H1 (cell line): ENCODE data around the gene BCAR1. TPM values are rescaled to one million over a fixed set of nuclear protein-coding genes. Genes with fewer than 3 reads are reported as not detected.

Experiments used
- CTCF ChIA-PET: fragments of 300-600 bp; sonication (Branson Sonifier 250); formaldehyde crosslinking; loops from one replicate; lab custom pipeline; 2021; ENCODE audit not compliant: partially characterized antibody; lab: Charles Lee
- POLR2A ChIA-PET: fragments of 300-600 bp; sonication (Branson Sonifier 250); formaldehyde crosslinking; loops from one replicate; lab custom pipeline; 2021; ENCODE audit warnings: inconsistent platforms; ENCODE audit not compliant: partially characterized antibody; lab: Charles Lee
- DNase-seq, 2 experiments: peaks; one replicate each; pipeline versions ENCODE4 v3.0.0 to v3.0.0-alpha.2; 2010 to 2022; ENCODE audit warnings: low spot score in 2 of 2, low read depth in 1 of 2, mixed read lengths in 1 of 2
- FAIRE-seq: peaks from 2 replicates; lab custom pipeline; 2011; peaks lifted over from hg19 to GRCh38; lab: Jason Lieb, UNC
- H2AFZ ChIP-seq: 2 replicates; pipeline ENCODE4 v1.8.1; 2012; ENCODE audit warnings: low read length, inconsistent platforms
- H2AK5ac ChIP-seq: 2 replicates; pipeline ENCODE4 v1.6.1; 2013; ENCODE audit warnings: low read depth, low read length
- H2BK120ac ChIP-seq: replicated peaks from 2 replicates; pipeline ENCODE3; 2013; ENCODE audit warnings: low read depth, low read length, inconsistent platforms
- H2BK12ac ChIP-seq: 2 replicates; pipeline ENCODE4 v1.6.1; 2013; ENCODE audit warnings: low read depth, low read length
- H2BK15ac ChIP-seq: 2 replicates; pipeline ENCODE4 v1.6.1; 2013; ENCODE audit warnings: low read length
- H2BK20ac ChIP-seq: 2 replicates; pipeline ENCODE4 v1.6.1; 2013; ENCODE audit warnings: low read length
- H2BK5ac ChIP-seq: 2 replicates; pipeline ENCODE4 v1.6.1; 2013; ENCODE audit warnings: low read depth, low read length
- H3K14ac ChIP-seq: 2 replicates; pipeline ENCODE4 v1.6.1; 2013; ENCODE audit warnings: inconsistent platforms; ENCODE audit not compliant: insufficient read length
- H3K18ac ChIP-seq: 2 replicates; pipeline ENCODE4 v1.6.1; 2013; ENCODE audit warnings: low read length; ENCODE audit errors: extremely low read depth
- H3K23ac ChIP-seq: 2 replicates; pipeline ENCODE4 v1.6.1; 2013; ENCODE audit warnings: inconsistent platforms; ENCODE audit not compliant: insufficient read length
- H3K23me2 ChIP-seq: 2 replicates; pipeline ENCODE4 v1.6.1; 2013; ENCODE audit warnings: low read depth, low read length
- H3K27ac ChIP-seq: 2 replicates; pipeline ENCODE4 v1.6.1; 2011; ENCODE audit warnings: low read depth, low read length, inconsistent platforms
- H3K27me3 ChIP-seq, 4 experiments: replicated peaks in 1 of 4; 1 replicate in 1 of 4; 2 replicates in 3 of 4; pipeline versions ENCODE4 v1.6.1 to v1.8.1; 2011 to 2013; ENCODE audit warnings: low read length in 3 of 4, mild to moderate bottlenecking in 3 of 4, inconsistent platforms in 2 of 4, mixed read lengths in 2 of 4, moderate library complexity in 1 of 4; ENCODE audit not compliant: control insufficient read depth in 3 of 4, insufficient read depth in 3 of 4; ENCODE audit errors: extremely low read depth in 1 of 4
- H3K36me3 ChIP-seq, 4 experiments: 2 replicates each; pipeline versions ENCODE4 v1.6.1 to v1.8.1; 2011 to 2013; ENCODE audit warnings: mild to moderate bottlenecking in 4 of 4, low read length in 3 of 4, moderate library complexity in 2 of 4, control low read depth in 1 of 4, inconsistent platforms in 1 of 4; ENCODE audit not compliant: insufficient read depth in 4 of 4, control insufficient read depth in 2 of 4
- H3K4ac ChIP-seq: replicated peaks from 2 replicates; pipeline ENCODE3; 2013; ENCODE audit warnings: low read length, low read depth, mixed read lengths, inconsistent platforms; ENCODE audit not compliant: insufficient read length
- H3K4me1 ChIP-seq, 4 experiments: replicated peaks in 1 of 4; 1 replicate in 1 of 4; 2 replicates in 3 of 4; pipeline versions ENCODE4 v1.6.1 to v1.8.1; 2011 to 2013; ENCODE audit warnings: low read length in 3 of 4, inconsistent platforms in 2 of 4, mixed read lengths in 1 of 4; ENCODE audit not compliant: insufficient read depth in 4 of 4, control insufficient read depth in 3 of 4
- H3K4me2 ChIP-seq, 2 experiments: 2 replicates each; pipeline versions ENCODE4 v1.6.1 to v1.8.1; 2011 to 2013; ENCODE audit warnings: low read depth in 2 of 2, low read length in 2 of 2, control low read depth in 1 of 2, inconsistent platforms in 1 of 2, mild to moderate bottlenecking in 1 of 2; ENCODE audit not compliant: insufficient read depth in 1 of 2
- H3K4me3 ChIP-seq, 4 experiments: fragments of 200-600, 300-600 bp in 1 of 4; sonication (generic), shearing (Covaris generic), sonication (Bioruptor Twin) in 1 of 4; 2 replicates each; pipeline versions ENCODE4 v1.5.1 to v1.8.1; 2011 to 2016; ENCODE audit warnings: low read length in 4 of 4, low read depth in 3 of 4, control low read depth in 2 of 4, inconsistent platforms in 2 of 4, mild to moderate bottlenecking in 2 of 4, mixed read lengths in 1 of 4, moderate library complexity in 1 of 4; ENCODE audit not compliant: insufficient read depth in 2 of 4; ENCODE audit errors: extremely low read depth in 1 of 4
- H3K56ac ChIP-seq: replicated peaks from 2 replicates; pipeline ENCODE3; 2013; ENCODE audit warnings: low read depth, mild to moderate bottlenecking, mixed read lengths, low read length, inconsistent platforms; ENCODE audit not compliant: insufficient read length
- H3K79me1 ChIP-seq: 2 replicates; pipeline ENCODE4 v1.6.1; 2013; ENCODE audit warnings: low read depth, low read length, control low read depth
- H3K79me2 ChIP-seq, 2 experiments: 2 replicates each; pipeline versions ENCODE4 v1.6.1 to v1.8.1; 2012 to 2013; ENCODE audit warnings: low read length in 2 of 2, mild to moderate bottlenecking in 2 of 2, inconsistent platforms in 1 of 2; ENCODE audit not compliant: insufficient read depth in 2 of 2, control insufficient read depth in 1 of 2
- H3K9ac ChIP-seq, 4 experiments: replicated peaks in 1 of 4; 1 replicate in 1 of 4; 2 replicates in 3 of 4; pipeline versions ENCODE4 v1.6.1 to v1.8.1; 2011 to 2013; ENCODE audit warnings: low read depth in 3 of 4, low read length in 3 of 4, control low read depth in 2 of 4, mild to moderate bottlenecking in 2 of 4, moderate library complexity in 2 of 4, inconsistent platforms in 1 of 4; ENCODE audit errors: extremely low read depth in 1 of 4
- H3K9me3 ChIP-seq, 2 experiments: 2 replicates each; pipeline versions ENCODE4 v1.6.1 to v1.8.1; 2012 to 2013; ENCODE audit warnings: mild to moderate bottlenecking in 2 of 2, moderate library complexity in 2 of 2, control low read depth in 1 of 2, inconsistent platforms in 1 of 2, low read depth in 1 of 2, low read length in 1 of 2, mixed read lengths in 1 of 2; ENCODE audit not compliant: insufficient read depth in 2 of 2
- H4K20me1 ChIP-seq, 2 experiments: replicated peaks in 1 of 2; 2 replicates each; pipeline versions ENCODE3 to v1.8.1; 2011 to 2013; ENCODE audit warnings: inconsistent platforms in 2 of 2, low read length in 2 of 2, mild to moderate bottlenecking in 1 of 2; ENCODE audit not compliant: insufficient read depth in 2 of 2, control insufficient read depth in 1 of 2
- H4K5ac ChIP-seq: 2 replicates; pipeline ENCODE4 v1.6.1; 2013; ENCODE audit warnings: low read length, low read depth, mixed read lengths, inconsistent platforms; ENCODE audit not compliant: insufficient read length
- H4K8ac ChIP-seq: 2 replicates; pipeline ENCODE4 v1.8.0; 2013; ENCODE audit warnings: mild to moderate bottlenecking, moderate library complexity, low read length, inconsistent platforms; ENCODE audit not compliant: insufficient read depth; ENCODE audit errors: extremely low read depth
- H4K91ac ChIP-seq: replicated peaks from 2 replicates; pipeline ENCODE3; 2013; ENCODE audit warnings: low read length, mixed read lengths, inconsistent platforms; ENCODE audit not compliant: insufficient read length
- BACH1 ChIP-seq: IDR thresholded peaks from 2 replicates; pipeline ENCODE4 v1.6.1; 2012; ENCODE audit warnings: low read length, improper control_type of control experiment
- BCL11A ChIP-seq, 2 experiments: IDR thresholded peaks; one replicate each; pipeline ENCODE4 v1.6.1; 2011; ENCODE audit warnings: low read depth in 2 of 2, low read length in 2 of 2, mild to moderate bottlenecking in 2 of 2
- CREB1 ChIP-seq: IDR thresholded peaks from 2 replicates; pipeline ENCODE4 v1.6.1; 2012; ENCODE audit warnings: inconsistent platforms
- EGR1 ChIP-seq: IDR thresholded peaks from 2 replicates; pipeline ENCODE4 v1.6.1; 2011; ENCODE audit warnings: low read depth, low read length, borderline replicate concordance
- EZH2 ChIP-seq: fragments of 200-600 bp; sonication (generic); IDR thresholded peaks from 2 replicates; pipeline ENCODE4 v1.7.1; 2012; ENCODE audit warnings: low read depth, mild to moderate bottlenecking, moderate library complexity, low read length, inconsistent platforms; ENCODE audit not compliant: severe bottlenecking
- HDAC2 ChIP-seq, 2 experiments: fragments of 300-600 bp in 1 of 2; sonication (generic) in 1 of 2; IDR thresholded peaks; 2 replicates each; pipeline ENCODE4 v1.6.1; 2011 to 2012; ENCODE audit warnings: low read depth in 2 of 2, low read length in 2 of 2, mild to moderate bottlenecking in 2 of 2, moderate library complexity in 2 of 2, borderline replicate concordance in 1 of 2, inconsistent platforms in 1 of 2
- HDAC6 ChIP-seq: IDR thresholded peaks from one replicate; pipeline ENCODE4 v1.7.1; 2012; ENCODE audit warnings: low read depth, mild to moderate bottlenecking, inconsistent platforms, low read length, moderate library complexity
- JUND ChIP-seq: IDR thresholded peaks from 2 replicates; pipeline ENCODE4 v1.6.1; 2011; ENCODE audit warnings: mild to moderate bottlenecking, improper control_type of control experiment, low read length
- KDM1A ChIP-seq: fragments of 200-600, 300-600 bp; sonication (generic); IDR thresholded peaks from 2 replicates; pipeline ENCODE4 v1.7.1; 2016; ENCODE audit warnings: mild to moderate bottlenecking, low read length, borderline replicate concordance
- KDM5A ChIP-seq: fragments of 200-600 bp; IDR thresholded peaks from 2 replicates; pipeline ENCODE4 v1.7.1; 2012; ENCODE audit warnings: mild to moderate bottlenecking, low read length, inconsistent platforms, mixed read lengths
- POLR2A ChIP-seq, 2 experiments: IDR thresholded peaks; 1 replicate in 1 of 2; 2 replicates in 1 of 2; pipeline ENCODE4 v1.6.1; 2011; ENCODE audit warnings: low read depth in 2 of 2, low read length in 2 of 2, mild to moderate bottlenecking in 2 of 2; ENCODE audit errors: control extremely low read depth in 1 of 2
- RFX5 ChIP-seq: IDR thresholded peaks from 2 replicates; pipeline ENCODE4 v1.6.1; 2011; ENCODE audit warnings: low read depth, low read length, improper control_type of control experiment, borderline replicate concordance
- SP1 ChIP-seq: IDR thresholded peaks from 2 replicates; pipeline ENCODE4 v1.6.1; 2011; ENCODE audit warnings: low read depth, low read length
- SUZ12 ChIP-seq: fragments of 200-600 bp; sonication (generic); IDR thresholded peaks from 2 replicates; pipeline ENCODE4 v1.6.1; 2012; ENCODE audit warnings: mild to moderate bottlenecking, inconsistent platforms, low read length, moderate library complexity, mixed read lengths
- TAF7 ChIP-seq: optimal IDR thresholded peaks from 2 replicates; pipeline ENCODE3; 2011; ENCODE audit warnings: low read depth, mild to moderate bottlenecking, inconsistent platforms, low read length, moderate library complexity, borderline replicate concordance
- WGBS, 2 experiments: shearing (Covaris generic) in 1 of 2; methylation state at CpG; one replicate each; pipeline versions ENCODE4 v1.1.6 to v1.1.7; 2013 to 2015; ENCODE audit warnings: low lambda C conversion rate in 2 of 2, mixed read lengths in 2 of 2, inconsistent platforms in 1 of 2, low coverage in 1 of 2, missing lambda C conversion rate in 1 of 2; ENCODE audit not compliant: insufficient replicate concordance in 2 of 2, insufficient coverage in 1 of 2, insufficient read length in 1 of 2; ENCODE audit errors: extremely low coverage in 1 of 2, missing lambda C conversion rate in 1 of 2; 5-methylcytosine and 5-hydroxymethylcytosine counted together
- polyA plus RNA-seq, 7 experiments: library from polyadenylated mRNA; depleted of rRNA in 3 of 7; stranded (reverse) in 5 of 7; unstranded in 2 of 7; fragments of >200 nt in 5 of 7; fragments of 200-250 nt in 2 of 7; gene quantifications; 1 replicate in 5 of 7; 2 replicates in 1 of 7; 4 replicates in 1 of 7; pipeline versions ENCODE4 v1.2.1 to v1.2.3, GENCODE V29; 2011 to 2013; ENCODE audit warnings: missing spikeins in 2 of 7, mixed read lengths in 2 of 7
- total RNA-seq: library from RNA; stranded (reverse); fragmentation: NEBNext Ultra II Directional; extraction: Animal tissue kit (Norgen Biotek cat#: 25700); gene quantifications from 2 replicates; pipeline ENCODE4 v1.2.1, GENCODE V29; 2021

Gene BCAR1
- total and polyA plus RNA-seq, 2 of the 8 experiments (the other 6 are each of a cell fraction or from before 2014, with no cell fraction given), result 59.8 to 105 TPM

DNA sequence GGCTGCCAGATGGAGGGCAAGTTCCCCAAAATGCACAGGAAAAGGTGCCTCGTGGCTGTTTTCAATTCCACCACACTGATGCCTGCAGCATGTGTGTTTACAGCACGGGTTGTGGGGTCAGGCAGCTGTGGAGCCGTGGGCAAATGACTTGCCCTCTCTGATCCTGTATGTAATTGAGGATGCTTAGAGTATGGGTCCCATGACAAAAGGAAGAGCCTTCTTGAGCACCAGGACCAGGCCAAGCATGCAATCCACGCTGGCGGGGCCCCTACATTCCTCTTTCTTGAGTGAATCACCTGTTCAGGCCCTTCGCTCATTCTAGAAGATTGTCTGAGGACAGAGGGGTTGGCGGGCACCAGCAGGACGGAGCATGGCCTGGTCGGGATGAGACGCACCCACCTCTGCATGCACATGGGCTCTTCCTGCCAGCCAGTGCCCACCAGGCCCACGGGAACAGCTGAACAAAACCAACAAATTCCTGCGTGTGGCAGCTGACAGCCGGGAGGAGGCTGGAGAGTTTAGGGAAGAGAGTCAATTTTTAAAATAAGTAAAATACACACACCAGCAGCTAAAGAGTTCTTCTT, 43.1 kb downstream of the BCAR1 start:
- no peaks in the 10 kb centered on the region for H3K27me3 ChIP-seq
- TF ChIP-seq JUND (no peak), KDM1A (no peak), TAF7 (no peak), SUZ12 (no peak), HDAC6 (no peak), HDAC2 (IDR thresholded peaks at IDR 0.05; ENCODE audit: borderline replicate concordance in 1 of 2, low read depth in 2 of 2, low read length in 2 of 2) (no peak), POLR2A (IDR thresholded peaks at IDR 0.05; ENCODE audit: control extremely low read depth in 1 of 2, low read depth in 2 of 2, low read length in 2 of 2) (no peak), BCL11A (IDR thresholded peaks at IDR 0.05; ENCODE audit: low read depth in 2 of 2, low read length in 2 of 2) (no peak), KDM5A (no peak), EGR1 (no peak), BACH1 (no peak), EZH2 (no peak), CREB1 (no peak), RFX5 (no peak), SP1 (no peak)
- WGBS, 2 experiments, result 90% methylated on average over 13 of the region's 13 CpGs; no CpG with 5 or more reads in 1 of the 2 experiments
- FAIRE-seq, result no peak
- ChIA-PET POLR2A (interaction anchor here (0.7 to 7.1 kb wide), 8 partner anchors 18 to 87 kb away, joined by 3 to 115 read pairs (median 3); no protein-coding TSS in a partner anchor), CTCF (interaction anchor here (0.5 to 15.0 kb wide), 11 partner anchors 9 to 263 kb away, joined by 3 to 157 read pairs (median 3); no protein-coding TSS in a partner anchor)
- no peak overlapping the region for H3K9ac ChIP-seq
- H3K4ac ChIP-seq, result no peak overlapping the region
- no peak overlapping the region for H2BK120ac ChIP-seq
- H2BK15ac ChIP-seq, result no peak overlapping the region
- no peaks in the 10 kb centered on the region; a peak in 1 of 7 replicates for H3K4me1 ChIP-seq
- no peak overlapping the region for H3K23ac ChIP-seq
- no peak overlapping the region for H3K14ac ChIP-seq
- H2AFZ ChIP-seq, result no peak overlapping the region
- no peaks in the 10 kb centered on the region for H4K20me1 ChIP-seq
- no peaks in the 10 kb centered on the region for H3K23me2 ChIP-seq
- no peak overlapping the region for H4K91ac ChIP-seq
- no peak overlapping the region for H3K56ac ChIP-seq
- no peak overlapping the region for H2BK12ac ChIP-seq
- H3K27ac ChIP-seq, result no peak overlapping the region
- no peaks in the 10 kb centered on the region for H3K36me3 ChIP-seq
- H3K4me3 ChIP-seq, result no peak overlapping the region
- H2BK20ac ChIP-seq, result no peak overlapping the region
- no peak overlapping the region for H4K8ac ChIP-seq
- H4K5ac ChIP-seq, result no peak overlapping the region
- no peak overlapping the region for H2BK5ac ChIP-seq
- no peaks in the 10 kb centered on the region for H3K79me1 ChIP-seq
- DNase-seq, result no peak
- H3K18ac ChIP-seq, result no peak overlapping the region
- no peak overlapping the region for H3K4me2 ChIP-seq
- H2AK5ac ChIP-seq, result no peak overlapping the region
- H3K9me3 ChIP-seq, result no peaks in the 10 kb centered on the region
- no peaks in the 10 kb centered on the region for H3K79me2 ChIP-seq
